Stimulated activated naive CD4-positive, alpha-beta T cell treated with Interleukin-2 at 50 U/mL for 16 hours (primary cell): ENCODE results near the gene CRNN.

ENCODE experiments used
- DNase-seq: peaks from one replicate; lab custom pipeline; 2025; lab: John Stamatoyannopoulos, UW

The CRNN gene

GRCh38 chr1:152419917-152420316 lies 5.9 kb upstream of the CRNN start:
- no peak for DNase-seq

- DNase-seq = no peak
These were observed 1.6 kb upstream of the CRNN start for GRCh38 chr1:152415454-152416227.

GRCh38 chr1:152412756-152413155 lies 1.3 kb downstream of the CRNN start:
- no peak for DNase-seq

- no peak for DNase-seq
These were observed 2.9 kb downstream of the CRNN start for GRCh38 chr1:152411134-152411533.

GRCh38 chr1:152410599-152410998 lies 3.5 kb downstream of the CRNN start:
- no peak for DNase-seq

GRCh38 chr1:152410028-152410427 lies 4.0 kb downstream of the CRNN start:
- DNase-seq = no peak

GRCh38 chr1:152408664-152409063 lies 5.4 kb downstream of the CRNN start:
- no peak for DNase-seq

- no peak for DNase-seq
These were observed 15.0 kb downstream of the CRNN start for GRCh38 chr1:152398812-152399698.

- no peak for DNase-seq
These were observed 16.6 kb downstream of the CRNN start for GRCh38 chr1:152397474-152397873.

- no peak for DNase-seq
These were observed 19.9 kb downstream of the CRNN start for GRCh38 chr1:152394151-152394550.

GRCh38 chr1:152392909-152393308 lies 21.2 kb downstream of the CRNN start:
- DNase-seq = no peak

- DNase-seq = no peak
These were observed 25.2 kb downstream of the CRNN start for GRCh38 chr1:152388889-152389288.

GRCh38 chr1:152386940-152387339 lies 27.1 kb downstream of the CRNN start:
- no peak for DNase-seq

- DNase-seq = no peak
These were observed 33.1 kb downstream of the CRNN start for GRCh38 chr1:152380932-152381331.

GRCh38 chr1:152374451-152374850 lies 39.6 kb downstream of the CRNN start:
- DNase-seq = no peak

- DNase-seq = no peak
These were observed 41.4 kb downstream of the CRNN start for GRCh38 chr1:152372672-152373071.

- DNase-seq = no peak
These were observed 46.6 kb downstream of the CRNN start for GRCh38 chr1:152367436-152367835.

GRCh38 chr1:152359906-152360305 lies 54.2 kb downstream of the CRNN start, which contains the start of gene FLG2:
FLG2 (minus strand) TSS chr1:152360006; CDS start chr1:152358884, 1,122 bp downstream.
- DNase-seq = no peak
